Upper lobe of left lung (tissue), 6 donors: ENCODE results near the gene RITA1. TPM values are rescaled to one million over a fixed set of nuclear protein-coding genes. Genes with fewer than 3 reads are reported as not detected.

Source experiments
- ATAC-seq, 2 donors: fragments of 200-7000 bp; cut with Tn5 transposase; one replicate each; pipeline ENCODE4 v1.9.1; 2022; ENCODE audit warnings: mild to moderate bottlenecking in 2 of 2, moderate library complexity in 2 of 2; ENCODE audit not compliant: low FRiP score in 2 of 2
- DNase-seq, 2 donors: peaks; one replicate each; pipeline ENCODE4 v3.0.0-alpha.2; 2019 to 2020
- H3K27ac ChIP-seq, 4 donors: fragments of 200-600 bp; sonication (generic); one replicate each; pipeline ENCODE4 v1.5.1; 2016 to 2019
- H3K27me3 ChIP-seq, 4 donors: fragments of 200-600 bp; sonication (generic); one replicate each; pipeline ENCODE4 v1.5.1; 2017 to 2019
- H3K36me3 ChIP-seq, 4 donors: fragments of 200-600 bp; sonication (generic); one replicate each; pipeline ENCODE4 v1.5.1; 2016 to 2019
- H3K4me1 ChIP-seq, 4 donors: fragments of 200-600 bp; sonication (generic); one replicate each; pipeline ENCODE4 v1.5.1; 2018 to 2019
- H3K4me3 ChIP-seq, 4 donors: fragments of 200-600 bp; sonication (generic); one replicate each; pipeline ENCODE4 v1.5.1; 2017 to 2019; ENCODE audit warnings: mild to moderate bottlenecking in 2 of 4, moderate library complexity in 1 of 4
- H3K9me3 ChIP-seq, 4 donors: fragments of 200-600 bp; sonication (generic); one replicate each; pipeline ENCODE4 v1.5.1; 2018 to 2019
- EP300 ChIP-seq, 4 donors: sonication (generic); formaldehyde crosslinking; IDR thresholded peaks; one replicate each; pipeline ENCODE4 v1.5.1; 2017; ENCODE audit warnings: antibody characterized with exemption in 4 of 4, control low read depth in 2 of 4
- POLR2A ChIP-seq, 4 donors: fragments of 450-650 bp; IDR thresholded peaks; one replicate each; pipeline ENCODE4 v1.5.1; 2016 to 2017; ENCODE audit warnings: antibody characterized with exemption in 4 of 4, mild to moderate bottlenecking in 2 of 4
- POLR2AphosphoS5 ChIP-seq, 2 donors: sonication (generic); formaldehyde crosslinking; IDR thresholded peaks; one replicate each; pipeline ENCODE4 v1.5.1; 2017; ENCODE audit warnings: antibody characterized with exemption in 2 of 2
- WGBS, 2 donors: methylation state at CpG; one replicate each; pipeline ENCODE4 v1.1.5; 2017 to 2018; 5-methylcytosine and 5-hydroxymethylcytosine counted together
- total RNA-seq, 6 donors: library from RNA; depleted of rRNA in 4 of 6; stranded (reverse); fragments of >200 nt in 4 of 6; gene quantifications; one replicate each; pipeline versions ENCODE4 v1.1.0 to v1.2.1, GENCODE V29; 2016 to 2021
- TF ChIP-seq, protein P1 (sequence below), 6 experiments: fragments of 450-650 bp in 4 of 6; fragments of 200-600 bp in 2 of 6; sonication (generic) in 2 of 6; IDR thresholded peaks; one replicate each; pipeline ENCODE4 v1.5.1; 2016 to 2019; ENCODE audit warnings: antibody characterized with exemption in 6 of 6
- donor health status: DM: no; HTN: no; CAD: no; lungs with moderate emphysema.
- donor health status: DM: no; HTN: yes; CAD: no; lungs with severe emphysema.

The RITA1 gene
- total RNA-seq, 6 donors from 2014 or later: 11.5 to 25.2 (median 17.6) TPM

DNA sequence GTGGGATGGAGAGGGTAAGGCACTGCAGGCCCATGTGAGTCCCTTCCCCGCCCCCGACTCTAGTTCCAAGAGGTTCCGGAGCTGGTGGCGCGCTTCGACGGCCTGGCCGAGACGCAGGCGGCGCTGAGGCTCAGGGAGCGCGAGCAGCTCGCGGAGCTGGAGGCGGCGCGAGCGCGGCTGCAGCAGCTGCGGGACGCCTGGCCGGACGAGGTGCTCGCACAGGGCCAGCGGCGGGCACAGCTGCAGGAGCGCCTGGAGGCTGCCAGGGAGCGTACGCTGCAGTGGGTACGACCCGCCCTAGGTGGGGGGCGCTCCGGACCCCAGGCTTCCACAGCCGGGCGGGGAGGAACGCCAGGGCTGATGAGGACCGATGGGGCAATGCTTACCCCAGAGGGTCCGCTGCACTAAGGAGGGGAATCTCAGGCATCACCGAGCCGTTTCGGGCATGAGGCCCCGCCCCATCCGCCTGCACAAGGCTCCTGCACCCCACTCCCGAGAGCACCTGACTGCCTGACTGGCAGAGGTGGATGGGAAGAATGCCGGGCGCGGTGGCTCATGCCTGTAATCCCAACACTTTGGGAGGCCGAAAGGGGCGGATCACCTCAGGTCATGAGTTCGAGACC is 31.1 kb upstream of the RITA1 start:
- DNase-seq (peak in 1 of 2 donors; percentile 83), ATAC-seq (no peak)
- TF ChIP-seq, protein P1, sequence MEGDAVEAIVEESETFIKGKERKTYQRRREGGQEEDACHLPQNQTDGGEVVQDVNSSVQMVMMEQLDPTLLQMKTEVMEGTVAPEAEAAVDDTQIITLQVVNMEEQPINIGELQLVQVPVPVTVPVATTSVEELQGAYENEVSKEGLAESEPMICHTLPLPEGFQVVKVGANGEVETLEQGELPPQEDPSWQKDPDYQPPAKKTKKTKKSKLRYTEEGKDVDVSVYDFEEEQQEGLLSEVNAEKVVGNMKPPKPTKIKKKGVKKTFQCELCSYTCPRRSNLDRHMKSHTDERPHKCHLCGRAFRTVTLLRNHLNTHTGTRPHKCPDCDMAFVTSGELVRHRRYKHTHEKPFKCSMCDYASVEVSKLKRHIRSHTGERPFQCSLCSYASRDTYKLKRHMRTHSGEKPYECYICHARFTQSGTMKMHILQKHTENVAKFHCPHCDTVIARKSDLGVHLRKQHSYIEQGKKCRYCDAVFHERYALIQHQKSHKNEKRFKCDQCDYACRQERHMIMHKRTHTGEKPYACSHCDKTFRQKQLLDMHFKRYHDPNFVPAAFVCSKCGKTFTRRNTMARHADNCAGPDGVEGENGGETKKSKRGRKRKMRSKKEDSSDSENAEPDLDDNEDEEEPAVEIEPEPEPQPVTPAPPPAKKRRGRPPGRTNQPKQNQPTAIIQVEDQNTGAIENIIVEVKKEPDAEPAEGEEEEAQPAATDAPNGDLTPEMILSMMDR (IDR thresholded peaks at IDR 0.05): no peak
- no peak for TF ChIP-seq EP300 (IDR thresholded peaks at IDR 0.05)
- H3K4me3 ChIP-seq: peak overlapping the region in 1 of 4 donors; percentile 28
- peaks cover 12 to 31% (median 18%) of the 10 kb centered on the region in 4 donors for H3K4me1 ChIP-seq
- H3K27me3 ChIP-seq: peaks cover 0 to 40% (median 15%) of the 10 kb centered on the region in 4 donors
- H3K36me3 ChIP-seq: peaks cover 0 to 24% (median 21%) of the 10 kb centered on the region in 4 donors
- WGBS, 2 donors: 3% methylated on average over 46 of the region's 51 CpGs; no CpG with 5 or more reads in 1 of the 2 donors
- no peaks in the 10 kb centered on the region for H3K9me3 ChIP-seq
- H3K27ac ChIP-seq: no peak overlapping the region

DNA sequence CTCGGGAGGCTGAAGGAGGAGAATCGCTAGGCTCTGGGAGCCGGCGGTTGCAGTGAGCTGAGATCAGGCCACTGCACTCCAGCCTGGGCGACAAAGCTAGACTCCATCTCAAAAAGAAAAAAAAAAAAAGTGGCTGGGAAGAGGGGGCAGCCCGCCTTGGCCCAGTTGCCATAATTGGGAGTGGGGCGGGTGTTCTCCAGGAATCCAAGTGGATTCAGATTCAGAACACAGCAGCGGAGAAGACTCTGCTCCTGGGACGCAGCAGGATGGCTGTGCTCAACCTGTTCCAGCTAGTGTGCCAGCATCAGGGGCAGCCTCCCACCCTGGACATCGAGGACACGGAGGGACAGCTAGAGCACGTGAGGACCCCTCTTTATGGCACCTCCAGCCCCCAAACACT is 30.5 kb upstream of the RITA1 start:
- Histone ChIP-seq H3K4me1 (peaks cover 12 to 28% (median 18%) of the 10 kb centered on the region in 4 donors), H3K27ac (no peak overlapping the region), H3K27me3 (peaks cover 0 to 38% (median 15%) of the 10 kb centered on the region in 4 donors), H3K36me3 (peaks cover 3 to 30% (median 27%) of the 10 kb centered on the region in 4 donors), H3K4me3 (no peak overlapping the region), H3K9me3 (no peaks in the 10 kb centered on the region)
- ATAC-seq (no peak), DNase-seq (no peak)
- 73% methylated on average over 11 to 12 of the region's 12 CpGs for WGBS, 2 donors
- no peak for TF ChIP-seq POLR2AphosphoS5 (IDR thresholded peaks at IDR 0.05)
- TF ChIP-seq POLR2A (IDR thresholded peaks at IDR 0.05): no peak

DNA sequence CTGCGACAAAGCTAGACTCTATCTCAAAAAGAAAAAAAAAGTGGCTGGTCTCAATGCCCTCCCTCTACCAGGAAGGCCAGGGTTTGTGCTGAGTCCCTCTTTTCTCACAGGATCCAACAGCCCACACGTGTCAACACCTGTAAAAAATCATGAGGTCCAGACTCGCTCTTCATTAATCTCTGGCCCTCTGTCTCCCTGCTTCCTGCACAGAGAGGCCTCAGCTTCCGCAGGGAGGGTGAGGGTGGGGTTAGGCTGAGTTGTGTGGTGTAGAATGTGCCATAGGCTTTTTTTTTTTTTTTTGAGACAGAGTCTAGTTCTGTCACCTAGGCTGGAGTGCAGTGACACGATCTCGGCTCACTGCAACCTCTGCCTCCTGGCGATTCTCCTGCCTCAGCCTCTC is 29.9 kb upstream of the RITA1 start:
- ATAC-seq (no peak), DNase-seq (no peak)
- Histone ChIP-seq H3K36me3 (peaks cover 4 to 36% (median 32%) of the 10 kb centered on the region in 4 donors), H3K9me3 (no peaks in the 10 kb centered on the region), H3K27ac (no peak overlapping the region), H3K4me1 (peaks cover 12 to 28% (median 18%) of the 10 kb centered on the region in 4 donors), H3K4me3 (no peak overlapping the region), H3K27me3 (peaks cover 0 to 34% (median 15%) of the 10 kb centered on the region in 4 donors)
- TF ChIP-seq POLR2A (IDR thresholded peaks at IDR 0.05) (no peak), POLR2AphosphoS5 (IDR thresholded peaks at IDR 0.05) (no peak)
- TF ChIP-seq, protein P1 (IDR thresholded peaks at IDR 0.05): no peak
- 33 to 41% methylated on average over 7 of the region's 7 CpGs for WGBS, 2 donors

DNA sequence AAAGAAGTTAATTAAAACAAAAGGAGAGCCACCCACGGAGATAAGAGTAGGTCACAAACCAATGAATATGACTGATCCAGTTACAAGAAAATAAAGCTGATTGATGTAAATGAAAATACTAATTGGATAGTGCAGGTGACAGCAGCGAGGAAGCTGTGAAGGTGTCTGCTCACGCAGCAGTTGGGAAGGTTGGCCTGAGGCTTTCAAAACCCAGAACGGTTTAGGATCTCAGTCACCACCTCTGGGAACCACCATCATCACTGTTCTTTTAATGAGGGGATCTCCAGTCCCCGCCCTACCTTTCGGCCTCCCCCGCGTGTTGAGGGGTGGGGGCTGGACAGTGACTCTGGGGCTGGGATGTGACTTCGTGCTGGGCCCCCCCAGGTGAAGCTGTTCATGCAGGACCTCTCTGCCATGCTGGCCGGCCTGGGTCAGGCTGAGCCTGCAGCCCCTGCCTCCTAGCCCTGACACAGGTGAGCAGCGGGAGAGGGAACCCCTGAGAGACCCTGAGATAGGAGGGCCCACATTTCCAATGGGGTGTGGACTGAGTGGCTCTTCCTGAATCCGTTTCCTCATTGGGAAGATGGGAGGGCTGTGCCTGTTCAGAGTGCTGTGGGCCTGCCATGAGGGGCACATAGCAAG is 28.2 kb upstream of the RITA1 start:
- Histone ChIP-seq H3K27me3 (peaks cover 0 to 33% (median 10%) of the 10 kb centered on the region in 4 donors), H3K9me3 (no peaks in the 10 kb centered on the region), H3K4me1 (peaks cover 12 to 28% (median 18%) of the 10 kb centered on the region in 4 donors), H3K27ac (no peak overlapping the region), H3K36me3 (peaks cover 4 to 53% (median 49%) of the 10 kb centered on the region in 4 donors), H3K4me3 (no peak overlapping the region)
- TF ChIP-seq EP300 (IDR thresholded peaks at IDR 0.05) (no peak), POLR2A (IDR thresholded peaks at IDR 0.05) (no peak), POLR2AphosphoS5 (IDR thresholded peaks at IDR 0.05) (no peak)
- TF ChIP-seq, protein P1 (IDR thresholded peaks at IDR 0.05): no peak
- ATAC-seq (no peak), DNase-seq (no peak)
- 85 to 87% methylated on average over 10 to 12 of the region's 12 CpGs for WGBS, 2 donors

DNA sequence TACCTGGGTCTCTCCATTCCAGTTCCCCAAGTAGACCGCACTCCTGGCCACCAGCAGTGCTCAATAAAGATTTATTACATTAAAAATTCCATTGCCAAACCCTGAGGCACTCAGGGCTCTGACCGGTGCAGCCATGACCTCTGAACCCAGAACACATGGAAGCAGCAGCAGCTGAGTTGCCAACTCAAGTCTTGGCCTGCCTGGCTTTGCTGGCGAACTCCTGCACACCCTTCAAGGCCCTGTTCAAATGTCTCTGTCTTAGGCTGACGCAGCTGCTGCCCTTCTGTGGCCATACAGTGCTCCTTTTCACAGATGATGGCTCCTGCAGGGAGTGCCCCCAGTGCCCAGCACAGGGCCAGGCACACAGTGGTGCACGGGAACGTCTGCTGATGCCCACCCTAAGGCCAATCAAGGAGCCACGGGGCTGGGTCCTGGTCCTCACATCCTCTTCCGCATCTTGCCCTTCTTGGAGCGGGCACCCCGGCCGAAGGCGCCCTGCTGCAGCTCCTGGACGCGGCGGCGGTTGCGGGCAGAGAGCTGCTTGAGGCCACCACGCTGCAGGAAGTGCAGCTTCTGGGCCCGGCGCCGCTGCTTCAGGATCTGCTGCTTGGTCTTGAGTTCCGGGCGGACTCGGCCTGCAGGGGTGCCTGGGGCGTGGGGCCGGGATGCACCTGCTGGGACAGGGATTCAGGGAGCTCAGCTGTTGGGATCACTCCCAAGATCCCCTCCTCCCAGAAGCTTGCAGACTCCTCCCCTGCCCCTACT is 26.9 kb upstream of the RITA1 start:
- WGBS, 2 donors: 96% methylated on average over 11 to 26 of the region's 26 CpGs
- DNase-seq (peak in 1 of 2 donors; percentile 86), ATAC-seq (no peak)
- H3K36me3 ChIP-seq: peaks cover 4 to 66% (median 62%) of the 10 kb centered on the region in 4 donors
- H3K27ac ChIP-seq: no peak overlapping the region
- peaks cover 0 to 21% (median 8%) of the 10 kb centered on the region in 4 donors for H3K27me3 ChIP-seq
- peaks cover 5 to 15% (median 8%) of the 10 kb centered on the region in 4 donors for H3K4me1 ChIP-seq
- H3K9me3 ChIP-seq: no peaks in the 10 kb centered on the region
- TF ChIP-seq, protein P1 (IDR thresholded peaks at IDR 0.05): no peak
- TF ChIP-seq POLR2A (IDR thresholded peaks at IDR 0.05) (no peak), EP300 (IDR thresholded peaks at IDR 0.05) (no peak), POLR2AphosphoS5 (IDR thresholded peaks at IDR 0.05) (no peak)
- no peak overlapping the region for H3K4me3 ChIP-seq
